HCT116 (cell line): Measurements from ENCODE around the gene BAZ1B. TPM values are rescaled to one million over a fixed set of nuclear protein-coding genes. Genes with fewer than 3 reads are reported as not detected.
A peak's percentile ranks its signal among the peaks of the same experiment; 100 is the strongest.

ENCODE experiments used
- ATAC-seq: fragments of 200-7000 bp; cut with Tn5 transposase; 2 replicates; pipeline ENCODE4 v1.9.1; 2020; ENCODE audit warnings: mild to moderate bottlenecking, moderate library complexity
- BruUV-seq: library from RNA; stranded (reverse); fragments of 400-500 nt; replicated peaks from 2 replicates; lab custom pipeline; 2021; lab: Mats Ljungman, UMichigan
- CTCF ChIA-PET: fragments of 300-600 bp; sonication (Branson Sonifier 250); formaldehyde crosslinking; loops from one replicate; lab custom pipeline; 2021; ENCODE audit warnings: antibody characterized with exemption; lab: Charles Lee
- POLR2A ChIA-PET: fragments of 300-600, 350-600 bp; sonication (Branson Sonifier 250); formaldehyde crosslinking; loops from one replicate; lab custom pipeline; 2021; ENCODE audit warnings: antibody characterized with exemption; lab: Charles Lee
- RAD21 ChIA-PET, 2 experiments: fragments of 300-600 bp; sonication (Branson Sonifier 250); formaldehyde crosslinking; loops; one replicate each; lab custom pipeline; 2023; ENCODE audit warnings: low total read pairs in 2 of 2; ENCODE audit not compliant: uncharacterized antibody in 2 of 2, unreplicated experiment in 2 of 2, low non-redundant PET in 1 of 2; lab: Charles Lee
- DNase-seq: peaks from one replicate; pipeline ENCODE4 v3.0.0-alpha.2; 2010; ENCODE audit warnings: low read depth, low spot score
- H2AFZ ChIP-seq: fragments of 200-600 bp; shearing (Covaris generic), sonication (generic); 2 replicates; pipeline ENCODE4 v1.6.1; 2017; ENCODE audit warnings: low read depth, mixed run types, mixed read lengths, antibody characterized with exemption, low read length; ENCODE audit not compliant: poor library complexity, severe bottlenecking
- H3K27ac ChIP-seq: 2 replicates; pipeline ENCODE4 v1.5.1; 2012; ENCODE audit warnings: low read depth, low read length
- H3K27me3 ChIP-seq: fragments of 200-600 bp; sonication (generic); 2 replicates; pipeline ENCODE4 v1.6.1; 2016; ENCODE audit warnings: mixed run types, low read length, mixed read lengths; ENCODE audit not compliant: insufficient read depth
- H3K36me3 ChIP-seq, 2 experiments: fragments of 200-500 bp in 1 of 2; fragments of 200-600 bp in 1 of 2; sonication (Bioruptor generic) in 1 of 2; sonication (generic) in 1 of 2; 2 replicates each; pipeline versions ENCODE4 v1.5.1 to v1.6.1; 2014 to 2016; ENCODE audit warnings: low read length in 2 of 2, inconsistent platforms in 1 of 2, mixed read lengths in 1 of 2, mixed run types in 1 of 2; ENCODE audit not compliant: insufficient read depth in 2 of 2, control insufficient read depth in 1 of 2
- H3K4me1 ChIP-seq, 2 experiments: fragments of 200-600 bp in 1 of 2; sonication (generic) in 1 of 2; 2 replicates each; pipeline versions ENCODE4 v1.5.1 to v1.6.1; 2012 to 2017; ENCODE audit warnings: low read length in 2 of 2, inconsistent platforms in 1 of 2, mild to moderate bottlenecking in 1 of 2, mixed read lengths in 1 of 2, mixed run types in 1 of 2, moderate library complexity in 1 of 2; ENCODE audit not compliant: insufficient read depth in 2 of 2, control insufficient read depth in 1 of 2
- H3K4me2 ChIP-seq: fragments of 200-600 bp; sonication (generic); 2 replicates; pipeline ENCODE4 v1.6.1; 2017; ENCODE audit warnings: mixed run types, low read length, mixed read lengths
- H3K4me3 ChIP-seq, 2 experiments: fragments of 200-600 bp in 1 of 2; sonication (generic) in 1 of 2; replicated peaks in 1 of 2; 2 replicates each; pipeline ENCODE4 v1.5.1; 2011 to 2016; ENCODE audit warnings: low read length in 2 of 2, control low read depth in 1 of 2, low read depth in 1 of 2, mild to moderate bottlenecking in 1 of 2, mixed read lengths in 1 of 2, mixed run types in 1 of 2
- H3K79me2 ChIP-seq: fragments of 200-600 bp; sonication (generic); 2 replicates; pipeline ENCODE4 v1.6.1; 2017; ENCODE audit warnings: mild to moderate bottlenecking, mixed run types, low read length, moderate library complexity, mixed read lengths; ENCODE audit not compliant: insufficient read depth
- H3K9ac ChIP-seq: fragments of 200-600 bp; sonication (generic); 2 replicates; pipeline ENCODE4 v1.6.1; 2016; ENCODE audit warnings: low read length, mixed read lengths
- H3K9me2 ChIP-seq: fragments of 200-600 bp; sonication (generic), shearing (Covaris generic); 2 replicates; pipeline ENCODE4 v1.6.1; 2017; ENCODE audit warnings: mixed run types, mild to moderate bottlenecking, moderate library complexity; ENCODE audit not compliant: insufficient read depth
- H3K9me3 ChIP-seq, 2 experiments: fragments of 200-500 bp in 1 of 2; fragments of 200-600 bp in 1 of 2; sonication (Bioruptor generic) in 1 of 2; sonication (generic) in 1 of 2; 2 replicates each; pipeline ENCODE4 v1.6.1; 2014 to 2017; ENCODE audit warnings: low read length in 2 of 2, mixed read lengths in 2 of 2, inconsistent platforms in 1 of 2, low read depth in 1 of 2, mild to moderate bottlenecking in 1 of 2, mixed run types in 1 of 2, moderate library complexity in 1 of 2; ENCODE audit not compliant: control insufficient read depth in 1 of 2, insufficient read depth in 1 of 2
- H4K20me1 ChIP-seq: fragments of 200-600 bp; sonication (generic), shearing (Covaris generic); 2 replicates; pipeline ENCODE4 v1.6.1; 2017; ENCODE audit warnings: mixed run types, mild to moderate bottlenecking, moderate library complexity; ENCODE audit not compliant: insufficient read depth
- CBX3 ChIP-seq: IDR thresholded peaks from 2 replicates; pipeline ENCODE4 v1.6.1; 2012; ENCODE audit warnings: low read depth
- CEBPB ChIP-seq: IDR thresholded peaks from 2 replicates; pipeline ENCODE4 v1.6.1; 2012; ENCODE audit warnings: low read depth
- EGR1 ChIP-seq: IDR thresholded peaks from 2 replicates; pipeline ENCODE4 v1.6.1; 2012; ENCODE audit warnings: low read depth
- ELF1 ChIP-seq: IDR thresholded peaks from 2 replicates; pipeline ENCODE4 v1.6.1; 2012; ENCODE audit warnings: low read depth, borderline replicate concordance
- EZH2 ChIP-seq: fragments of 200-600 bp; sonication (generic); IDR thresholded peaks from 2 replicates; pipeline ENCODE4 v1.6.1; 2017; ENCODE audit warnings: antibody characterized with exemption, mixed run types
- EZH2phosphoT487 ChIP-seq: fragments of 200-600 bp; IDR thresholded peaks from 2 replicates; pipeline ENCODE4 v1.6.1; 2018; ENCODE audit warnings: antibody characterized with exemption, borderline replicate concordance
- FOSL1 ChIP-seq: IDR thresholded peaks from 2 replicates; pipeline ENCODE4 v1.6.1; 2012; ENCODE audit warnings: low read depth
- JUND ChIP-seq: IDR thresholded peaks from 2 replicates; pipeline ENCODE4 v1.6.1; 2012
- POLR2A ChIP-seq: IDR thresholded peaks from 2 replicates; pipeline ENCODE4 v1.7.0; 2011; ENCODE audit warnings: borderline replicate concordance; ENCODE audit not compliant: insufficient read depth, insufficient read length; ENCODE audit errors: extremely low read depth
- POLR2AphosphoS5 ChIP-seq: IDR thresholded peaks from 2 replicates; pipeline ENCODE4 v1.6.1; 2011; ENCODE audit warnings: mild to moderate bottlenecking, low read depth, low read length, moderate library complexity
- RAD21 ChIP-seq: IDR thresholded peaks from 2 replicates; pipeline ENCODE4 v1.6.1; 2012; ENCODE audit warnings: low read depth, mild to moderate bottlenecking
- SIN3A ChIP-seq: IDR thresholded peaks from 2 replicates; pipeline ENCODE4 v1.6.1; 2012; ENCODE audit warnings: low read depth
- SP1 ChIP-seq: IDR thresholded peaks from 2 replicates; pipeline ENCODE4 v1.6.1; 2012; ENCODE audit warnings: low read depth
- TCF7L2 ChIP-seq: IDR thresholded peaks from 2 replicates; pipeline ENCODE4 v1.7.0; 2011; ENCODE audit warnings: borderline replicate concordance, inconsistent platforms; ENCODE audit not compliant: insufficient read depth, insufficient read length; ENCODE audit errors: extremely low read depth
- ZFX ChIP-seq: fragments of 450-650 bp; IDR thresholded peaks from 2 replicates; pipeline ENCODE4 v1.6.1; 2017
- intact Hi-C: fragments of 100-400 bp; cut with micrococcal nuclease; formaldehyde crosslinking; loops from 2 replicates; pipeline ENCODE4 v1.10.0; 2022
- total RNA-seq: library from RNA; stranded (reverse); gene quantifications from one replicate; pipeline ENCODE4 v1.2.1, GENCODE V29; 2021; ENCODE audit not compliant: unreplicated experiment
- TF ChIP-seq, protein P1 (sequence below), 3 experiments: fragments of 200-600 bp in 1 of 3; sonication (generic) in 1 of 3; IDR thresholded peaks in 2 of 3; conservative IDR thresholded peaks in 1 of 3; 2 replicates each; pipeline ENCODE4 v1.5.1; 2012 to 2017; ENCODE audit warnings: low read depth in 2 of 3, low read length in 2 of 3, antibody characterized with exemption in 1 of 3, borderline replicate concordance in 1 of 3, control low read depth in 1 of 3, mild to moderate bottlenecking in 1 of 3, mixed read lengths in 1 of 3, mixed run types in 1 of 3, moderate library complexity in 1 of 3; ENCODE audit not compliant: insufficient read depth in 1 of 3
- TF ChIP-seq, protein P2 (sequence below): IDR thresholded peaks from 2 replicates; pipeline ENCODE4 v1.6.1; 2011; ENCODE audit warnings: mild to moderate bottlenecking, low read length, moderate library complexity; ENCODE audit not compliant: insufficient replicate concordance; ENCODE audit errors: extremely low read depth
- TF ChIP-seq, protein P3 (sequence below): IDR thresholded peaks from 2 replicates; pipeline ENCODE4 v1.6.1; 2012; ENCODE audit warnings: low read depth
- TF ChIP-seq, protein P4 (sequence below): IDR thresholded peaks from 2 replicates; pipeline ENCODE4 v1.6.1; 2012

BAZ1B gene
- total RNA-seq, 1 experiment from 2014 or later: 81.1 TPM

GRCh38 chr7:73520673-73521635 is 1.1 kb downstream of the BAZ1B start:
- no peaks in the 10 kb centered on the region for H3K9me3 ChIP-seq
- intact Hi-C loops: loop anchor here (5.0 kb wide), 1 partner anchor 206 kb away; no protein-coding TSS in a partner anchor
- POLR2A ChIA-PET: interaction anchor here (1.2 kb wide), 1 partner anchor 36 kb away, joined by 5 read pairs; no protein-coding TSS in a partner anchor
- H3K27me3 ChIP-seq: no peaks in the 10 kb centered on the region
- H3K9me2 ChIP-seq: no peaks in the 10 kb centered on the region
- peaks cover 57% of the 10 kb centered on the region for H3K79me2 ChIP-seq
- peak overlapping the region; percentile 97 for H3K9ac ChIP-seq
- H3K4me3 ChIP-seq: peak overlapping the region; percentile 86 to 87
- H2AFZ ChIP-seq: no peak overlapping the region
- RAD21 ChIA-PET: interaction anchor here in 1 of 2 experiments (0.5 kb wide), 1 partner anchor 203 kb away, joined by 4 read pairs; no protein-coding TSS in a partner anchor
- H3K36me3 ChIP-seq: peaks cover 9 to 18% of the 10 kb centered on the region in 2 experiments
- no peak for DNase-seq
- CTCF ChIA-PET: no interaction called here
- H3K27ac ChIP-seq: peak overlapping the region; percentile 96
- TSS peak; percentile 48 for BruUV-seq
- peaks cover 15 to 23% of the 10 kb centered on the region in 2 experiments; a peak in 3 of 4 replicates for H3K4me1 ChIP-seq
- H3K4me2 ChIP-seq: peak overlapping the region; percentile 87
- ATAC-seq: no peak
- peaks cover 20% of the 10 kb centered on the region; the same call in 1 of the 2 replicates for H4K20me1 ChIP-seq
- TF ChIP-seq SP1 (no peak), POLR2AphosphoS5 (no peak), RAD21 (no peak), FOSL1 (no peak), SIN3A (no peak), JUND (no peak), EZH2phosphoT487 (no peak), TCF7L2 (no peak), CBX3 (no peak), EZH2 (no peak), CEBPB (no peak), EGR1 (no peak), ELF1 (no peak), POLR2A (no peak), ZFX (no peak)
- TF ChIP-seq, protein P1, sequence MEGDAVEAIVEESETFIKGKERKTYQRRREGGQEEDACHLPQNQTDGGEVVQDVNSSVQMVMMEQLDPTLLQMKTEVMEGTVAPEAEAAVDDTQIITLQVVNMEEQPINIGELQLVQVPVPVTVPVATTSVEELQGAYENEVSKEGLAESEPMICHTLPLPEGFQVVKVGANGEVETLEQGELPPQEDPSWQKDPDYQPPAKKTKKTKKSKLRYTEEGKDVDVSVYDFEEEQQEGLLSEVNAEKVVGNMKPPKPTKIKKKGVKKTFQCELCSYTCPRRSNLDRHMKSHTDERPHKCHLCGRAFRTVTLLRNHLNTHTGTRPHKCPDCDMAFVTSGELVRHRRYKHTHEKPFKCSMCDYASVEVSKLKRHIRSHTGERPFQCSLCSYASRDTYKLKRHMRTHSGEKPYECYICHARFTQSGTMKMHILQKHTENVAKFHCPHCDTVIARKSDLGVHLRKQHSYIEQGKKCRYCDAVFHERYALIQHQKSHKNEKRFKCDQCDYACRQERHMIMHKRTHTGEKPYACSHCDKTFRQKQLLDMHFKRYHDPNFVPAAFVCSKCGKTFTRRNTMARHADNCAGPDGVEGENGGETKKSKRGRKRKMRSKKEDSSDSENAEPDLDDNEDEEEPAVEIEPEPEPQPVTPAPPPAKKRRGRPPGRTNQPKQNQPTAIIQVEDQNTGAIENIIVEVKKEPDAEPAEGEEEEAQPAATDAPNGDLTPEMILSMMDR (IDR thresholded peaks at IDR 0.05 in 2 of 3, conservative IDR thresholded peaks at IDR 0.05 in 1 of 3; ENCODE audit: borderline replicate concordance in 1 of 3, insufficient read depth in 1 of 3, low read depth in 2 of 3, low read length in 2 of 3): no peak
- TF ChIP-seq, protein P2, sequence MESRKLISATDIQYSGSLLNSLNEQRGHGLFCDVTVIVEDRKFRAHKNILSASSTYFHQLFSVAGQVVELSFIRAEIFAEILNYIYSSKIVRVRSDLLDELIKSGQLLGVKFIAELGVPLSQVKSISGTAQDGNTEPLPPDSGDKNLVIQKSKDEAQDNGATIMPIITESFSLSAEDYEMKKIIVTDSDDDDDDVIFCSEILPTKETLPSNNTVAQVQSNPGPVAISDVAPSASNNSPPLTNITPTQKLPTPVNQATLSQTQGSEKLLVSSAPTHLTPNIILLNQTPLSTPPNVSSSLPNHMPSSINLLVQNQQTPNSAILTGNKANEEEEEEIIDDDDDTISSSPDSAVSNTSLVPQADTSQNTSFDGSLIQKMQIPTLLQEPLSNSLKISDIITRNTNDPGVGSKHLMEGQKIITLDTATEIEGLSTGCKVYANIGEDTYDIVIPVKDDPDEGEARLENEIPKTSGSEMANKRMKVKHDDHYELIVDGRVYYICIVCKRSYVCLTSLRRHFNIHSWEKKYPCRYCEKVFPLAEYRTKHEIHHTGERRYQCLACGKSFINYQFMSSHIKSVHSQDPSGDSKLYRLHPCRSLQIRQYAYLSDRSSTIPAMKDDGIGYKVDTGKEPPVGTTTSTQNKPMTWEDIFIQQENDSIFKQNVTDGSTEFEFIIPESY: no peak
- TF ChIP-seq, protein P3, sequence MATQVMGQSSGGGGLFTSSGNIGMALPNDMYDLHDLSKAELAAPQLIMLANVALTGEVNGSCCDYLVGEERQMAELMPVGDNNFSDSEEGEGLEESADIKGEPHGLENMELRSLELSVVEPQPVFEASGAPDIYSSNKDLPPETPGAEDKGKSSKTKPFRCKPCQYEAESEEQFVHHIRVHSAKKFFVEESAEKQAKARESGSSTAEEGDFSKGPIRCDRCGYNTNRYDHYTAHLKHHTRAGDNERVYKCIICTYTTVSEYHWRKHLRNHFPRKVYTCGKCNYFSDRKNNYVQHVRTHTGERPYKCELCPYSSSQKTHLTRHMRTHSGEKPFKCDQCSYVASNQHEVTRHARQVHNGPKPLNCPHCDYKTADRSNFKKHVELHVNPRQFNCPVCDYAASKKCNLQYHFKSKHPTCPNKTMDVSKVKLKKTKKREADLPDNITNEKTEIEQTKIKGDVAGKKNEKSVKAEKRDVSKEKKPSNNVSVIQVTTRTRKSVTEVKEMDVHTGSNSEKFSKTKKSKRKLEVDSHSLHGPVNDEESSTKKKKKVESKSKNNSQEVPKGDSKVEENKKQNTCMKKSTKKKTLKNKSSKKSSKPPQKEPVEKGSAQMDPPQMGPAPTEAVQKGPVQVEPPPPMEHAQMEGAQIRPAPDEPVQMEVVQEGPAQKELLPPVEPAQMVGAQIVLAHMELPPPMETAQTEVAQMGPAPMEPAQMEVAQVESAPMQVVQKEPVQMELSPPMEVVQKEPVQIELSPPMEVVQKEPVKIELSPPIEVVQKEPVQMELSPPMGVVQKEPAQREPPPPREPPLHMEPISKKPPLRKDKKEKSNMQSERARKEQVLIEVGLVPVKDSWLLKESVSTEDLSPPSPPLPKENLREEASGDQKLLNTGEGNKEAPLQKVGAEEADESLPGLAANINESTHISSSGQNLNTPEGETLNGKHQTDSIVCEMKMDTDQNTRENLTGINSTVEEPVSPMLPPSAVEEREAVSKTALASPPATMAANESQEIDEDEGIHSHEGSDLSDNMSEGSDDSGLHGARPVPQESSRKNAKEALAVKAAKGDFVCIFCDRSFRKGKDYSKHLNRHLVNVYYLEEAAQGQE: no peak
- TF ChIP-seq, protein P4, sequence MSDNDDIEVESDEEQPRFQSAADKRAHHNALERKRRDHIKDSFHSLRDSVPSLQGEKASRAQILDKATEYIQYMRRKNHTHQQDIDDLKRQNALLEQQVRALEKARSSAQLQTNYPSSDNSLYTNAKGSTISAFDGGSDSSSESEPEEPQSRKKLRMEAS: no peak
